ENCODE measurements around the gene TAOK1. TPM values are rescaled to one million over a fixed set of nuclear protein-coding genes. Genes with fewer than 3 reads are reported as not detected.

Gene TAOK1
- total RNA-seq, 1 donor from 2014 or later = 81.1 TPM

GRCh38 chr17:29393436-29393835 is 3.3 kb downstream of the TAOK1 start:
- H3K36me3 Mint-ChIP-seq (ENCODE audit: unreplicated experiment) = peaks cover 5% of the 10 kb centered on the region
- no peak for DNase-seq (ENCODE audit: extremely low spot score, unreplicated experiment)
- H3K4me1 Mint-ChIP-seq (ENCODE audit: unreplicated experiment) = peaks cover 40% of the 10 kb centered on the region
- TF ChIP-seq CTCF (IDR thresholded peaks at IDR 0.05) = no peak
- H3K27ac Mint-ChIP-seq (ENCODE audit: unreplicated experiment) = peak overlapping the region; percentile 58
- no peaks in the 10 kb centered on the region for H3K27me3 Mint-ChIP-seq (ENCODE audit: unreplicated experiment)
- H3K4me3 Mint-ChIP-seq (ENCODE audit: unreplicated experiment) = no peak overlapping the region
- no peaks in the 10 kb centered on the region for H3K9me3 Mint-ChIP-seq (ENCODE audit: unreplicated experiment)

GRCh38 chr17:29394761-29395160 is 4.6 kb downstream of the TAOK1 start:
- H3K4me1 Mint-ChIP-seq (ENCODE audit: unreplicated experiment) = peaks cover 35% of the 10 kb centered on the region
- no peak overlapping the region for H3K4me3 Mint-ChIP-seq (ENCODE audit: unreplicated experiment)
- no peak overlapping the region for H3K27ac Mint-ChIP-seq (ENCODE audit: unreplicated experiment)
- H3K36me3 Mint-ChIP-seq (ENCODE audit: unreplicated experiment) = peaks cover 5% of the 10 kb centered on the region
- no peaks in the 10 kb centered on the region for H3K9me3 Mint-ChIP-seq (ENCODE audit: unreplicated experiment)
- no peaks in the 10 kb centered on the region for H3K27me3 Mint-ChIP-seq (ENCODE audit: unreplicated experiment)
- DNase-seq (ENCODE audit: extremely low spot score, unreplicated experiment) = peak; percentile 48
- TF ChIP-seq CTCF (IDR thresholded peaks at IDR 0.05) = no peak

GRCh38 chr17:29396066-29396465 is 5.9 kb downstream of the TAOK1 start:
- Mint-ChIP-seq H3K27ac (ENCODE audit: unreplicated experiment) (no peak overlapping the region), H3K36me3 (ENCODE audit: unreplicated experiment) (peaks cover 12% of the 10 kb centered on the region), H3K4me3 (ENCODE audit: unreplicated experiment) (no peak overlapping the region), H3K4me1 (ENCODE audit: unreplicated experiment) (peaks cover 35% of the 10 kb centered on the region), H3K9me3 (ENCODE audit: unreplicated experiment) (no peaks in the 10 kb centered on the region), H3K27me3 (ENCODE audit: unreplicated experiment) (no peaks in the 10 kb centered on the region)
- DNase-seq (ENCODE audit: extremely low spot score, unreplicated experiment) = no peak
- TF ChIP-seq CTCF (IDR thresholded peaks at IDR 0.05) = no peak

- H3K27me3 Mint-ChIP-seq (ENCODE audit: unreplicated experiment) = no peaks in the 10 kb centered on the region
These were observed 9.5 kb downstream of the TAOK1 start for GRCh38 chr17:29399634-29400033.

GRCh38 chr17:29400818-29401217 is 10.7 kb downstream of the TAOK1 start:
- TF ChIP-seq CTCF (IDR thresholded peaks at IDR 0.05) = no peak
- Mint-ChIP-seq H3K9me3 (ENCODE audit: unreplicated experiment) (no peaks in the 10 kb centered on the region), H3K27me3 (ENCODE audit: unreplicated experiment) (no peaks in the 10 kb centered on the region), H3K4me3 (ENCODE audit: unreplicated experiment) (no peak overlapping the region), H3K36me3 (ENCODE audit: unreplicated experiment) (peaks cover 16% of the 10 kb centered on the region), H3K27ac (ENCODE audit: unreplicated experiment) (peak overlapping the region; percentile 28), H3K4me1 (ENCODE audit: unreplicated experiment) (peaks cover 10% of the 10 kb centered on the region)
- DNase-seq (ENCODE audit: extremely low spot score, unreplicated experiment) = peak; percentile 8

More at GRCh38 chr17:29399634-29400033, 9.5 kb downstream of the TAOK1 start:
- TF ChIP-seq CTCF (IDR thresholded peaks at IDR 0.05) = no peak
- peak; percentile 11 for DNase-seq (ENCODE audit: extremely low spot score, unreplicated experiment)
- no peak overlapping the region for H3K4me3 Mint-ChIP-seq (ENCODE audit: unreplicated experiment)
- no peak overlapping the region for H3K27ac Mint-ChIP-seq (ENCODE audit: unreplicated experiment)
- peaks cover 13% of the 10 kb centered on the region for H3K4me1 Mint-ChIP-seq (ENCODE audit: unreplicated experiment)
- no peaks in the 10 kb centered on the region for H3K9me3 Mint-ChIP-seq (ENCODE audit: unreplicated experiment)
- H3K36me3 Mint-ChIP-seq (ENCODE audit: unreplicated experiment) = peaks cover 16% of the 10 kb centered on the region

All from osteocyte (in vitro differentiated cells).